Measurements from ENCODE around the gene TMEM256.

The TMEM256 gene

GRCh38 chr17:7394452-7395191, 9.3 kb downstream of the TMEM256 start, which contains the start of gene PLSCR3:
Gene PLSCR3 (minus strand): TSS chr17:7394525. CDS start chr17:7394110, 415 bp downstream.
- in situ Hi-C loops (cut with MboI; ENCODE audit: low sequenced_read_pairs, unreplicated experiment), result no loop called here
- TF ChIP-seq, protein P1, sequence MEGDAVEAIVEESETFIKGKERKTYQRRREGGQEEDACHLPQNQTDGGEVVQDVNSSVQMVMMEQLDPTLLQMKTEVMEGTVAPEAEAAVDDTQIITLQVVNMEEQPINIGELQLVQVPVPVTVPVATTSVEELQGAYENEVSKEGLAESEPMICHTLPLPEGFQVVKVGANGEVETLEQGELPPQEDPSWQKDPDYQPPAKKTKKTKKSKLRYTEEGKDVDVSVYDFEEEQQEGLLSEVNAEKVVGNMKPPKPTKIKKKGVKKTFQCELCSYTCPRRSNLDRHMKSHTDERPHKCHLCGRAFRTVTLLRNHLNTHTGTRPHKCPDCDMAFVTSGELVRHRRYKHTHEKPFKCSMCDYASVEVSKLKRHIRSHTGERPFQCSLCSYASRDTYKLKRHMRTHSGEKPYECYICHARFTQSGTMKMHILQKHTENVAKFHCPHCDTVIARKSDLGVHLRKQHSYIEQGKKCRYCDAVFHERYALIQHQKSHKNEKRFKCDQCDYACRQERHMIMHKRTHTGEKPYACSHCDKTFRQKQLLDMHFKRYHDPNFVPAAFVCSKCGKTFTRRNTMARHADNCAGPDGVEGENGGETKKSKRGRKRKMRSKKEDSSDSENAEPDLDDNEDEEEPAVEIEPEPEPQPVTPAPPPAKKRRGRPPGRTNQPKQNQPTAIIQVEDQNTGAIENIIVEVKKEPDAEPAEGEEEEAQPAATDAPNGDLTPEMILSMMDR (IDR thresholded peaks at IDR 0.05; ENCODE audit: borderline replicate concordance, control extremely low read depth, extremely low read depth, insufficient read depth, missing control alignments), result peak; percentile 35
- peak; percentile 97 for DNase-seq (ENCODE audit: low spot score)

- DNase-seq (ENCODE audit: low spot score), result peak; percentile 82
- in situ Hi-C loops (cut with MboI; ENCODE audit: low sequenced_read_pairs, unreplicated experiment), result no loop called here
Observed at GRCh38 chr17:7393613-7394451, 10.1 kb downstream of the TMEM256 start.

DNA sequence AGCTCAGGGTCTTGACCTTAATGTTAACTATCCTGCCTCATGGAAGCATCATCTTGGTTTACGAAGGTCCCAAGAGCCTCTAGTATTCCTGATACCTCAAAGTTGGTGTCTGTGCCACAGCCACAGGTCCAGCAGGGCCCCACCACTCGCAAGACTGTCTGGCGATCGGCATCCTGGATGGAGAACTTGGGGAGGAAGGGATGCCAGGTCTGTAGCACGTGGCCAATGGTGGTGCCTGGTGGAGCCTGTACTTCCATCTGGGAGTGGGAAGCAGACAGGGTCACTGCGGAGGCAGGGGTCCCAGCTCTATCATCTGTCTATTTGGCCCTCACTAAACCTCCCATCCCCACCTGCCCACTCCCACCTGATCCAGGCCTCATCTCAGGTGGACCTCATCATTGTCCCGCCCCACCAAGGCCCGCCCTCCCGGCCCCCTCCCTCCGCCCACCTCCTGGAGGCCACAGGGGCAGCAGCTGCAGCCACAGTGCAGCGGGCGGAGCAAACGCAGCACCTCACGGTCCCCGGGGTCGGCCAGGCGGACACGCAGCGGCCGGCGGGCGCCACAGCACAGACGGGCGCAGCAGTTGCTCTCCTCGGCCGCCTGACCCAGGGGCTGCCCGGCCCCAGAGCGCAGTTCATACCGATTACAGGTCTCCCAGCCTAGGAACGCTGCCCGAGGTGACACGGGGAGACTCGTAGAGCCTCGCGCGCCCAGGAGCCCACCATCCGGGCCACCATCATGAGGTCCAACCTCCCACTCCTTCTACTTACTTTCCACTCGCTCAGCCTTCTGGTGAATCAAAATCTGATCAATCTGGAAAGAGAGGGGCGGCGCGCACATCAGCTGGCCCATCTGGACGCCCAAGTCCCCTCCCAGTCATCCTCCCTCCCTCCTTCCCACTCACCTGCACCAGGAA, 10.9 kb downstream of the TMEM256 start:
- no peak for DNase-seq (ENCODE audit: low spot score)
- in situ Hi-C loops (cut with MboI; ENCODE audit: low sequenced_read_pairs, unreplicated experiment), result no loop called here
- TF ChIP-seq, protein P1 (IDR thresholded peaks at IDR 0.05; ENCODE audit: borderline replicate concordance, control extremely low read depth, extremely low read depth, insufficient read depth, missing control alignments), result no peak

More at GRCh38 chr17:7393613-7394451, 10.1 kb downstream of the TMEM256 start:
- TF ChIP-seq, protein P1 (IDR thresholded peaks at IDR 0.05; ENCODE audit: borderline replicate concordance, control extremely low read depth, extremely low read depth, insufficient read depth, missing control alignments), result peak; percentile 14

DNA sequence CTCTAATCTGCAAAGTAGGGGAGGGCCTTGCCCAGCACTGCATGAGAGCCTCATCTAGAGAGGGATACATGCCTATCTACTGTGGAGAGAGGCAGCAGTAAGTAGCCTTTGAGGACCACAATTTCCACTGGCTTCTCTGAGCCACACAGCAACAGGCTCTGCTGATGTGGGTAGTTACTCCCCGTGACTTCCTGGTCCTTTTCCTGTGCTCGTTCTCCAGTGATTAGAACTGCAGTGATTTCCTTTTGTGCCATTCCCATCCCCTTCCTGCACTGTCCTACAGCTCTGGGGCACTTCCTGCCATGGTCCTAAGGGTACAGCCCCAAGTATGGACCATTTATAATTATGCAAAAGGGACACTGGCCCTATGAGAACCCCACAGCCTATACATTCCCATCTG, 12.6 kb downstream of the TMEM256 start:
- in situ Hi-C loops (cut with MboI; ENCODE audit: low sequenced_read_pairs, unreplicated experiment), result no loop called here
- DNase-seq (ENCODE audit: low spot score), result no peak
- TF ChIP-seq, protein P1 (IDR thresholded peaks at IDR 0.05; ENCODE audit: borderline replicate concordance, control extremely low read depth, extremely low read depth, insufficient read depth, missing control alignments), result no peak

- TF ChIP-seq, protein P1 (IDR thresholded peaks at IDR 0.05; ENCODE audit: borderline replicate concordance, control extremely low read depth, extremely low read depth, insufficient read depth, missing control alignments), result no peak
- DNase-seq (ENCODE audit: low spot score), result no peak
- in situ Hi-C loops (cut with MboI; ENCODE audit: low sequenced_read_pairs, unreplicated experiment), result no loop called here
Observed at GRCh38 chr17:7389924-7390910, 13.7 kb downstream of the TMEM256 start.

Data from GM13976 (cell line).